ENCODE data around the gene C1orf105. TPM values are rescaled to one million over a fixed set of nuclear protein-coding genes. Genes with fewer than 3 reads are reported as not detected.

The C1orf105 gene
- total RNA-seq, 2 donors from 2014 or later, result 0.37 TPM; not detected in 1

GRCh38 chr1:172390301-172390682 is 30.2 kb upstream of the C1orf105 start:
- Mint-ChIP-seq H3K27ac (no peak overlapping the region), H3K9me3 (no peaks in the 10 kb centered on the region), H3K27me3 (no peaks in the 10 kb centered on the region), H3K36me3 (ENCODE audit: low read depth) (no peaks in the 10 kb centered on the region), H3K4me3 (no peak overlapping the region), H3K4me1 (peaks cover 20% of the 10 kb centered on the region)
- no peak for ATAC-seq (replicated peaks)

- Mint-ChIP-seq H3K4me1 (peaks cover 20% of the 10 kb centered on the region), H3K36me3 (ENCODE audit: low read depth) (no peaks in the 10 kb centered on the region), H3K9me3 (no peaks in the 10 kb centered on the region), H3K4me3 (peak overlapping the region; percentile 59), H3K27me3 (no peaks in the 10 kb centered on the region), H3K27ac (peak overlapping the region; percentile 62)
- ATAC-seq (replicated peaks), result no peak
Observed at GRCh38 chr1:172390683-172391551, 29.6 kb upstream of the C1orf105 start.

- Mint-ChIP-seq H3K36me3 (ENCODE audit: low read depth) (no peaks in the 10 kb centered on the region), H3K27ac (no peak overlapping the region), H3K27me3 (no peaks in the 10 kb centered on the region), H3K4me3 (no peak overlapping the region), H3K4me1 (peaks cover 20% of the 10 kb centered on the region), H3K9me3 (no peaks in the 10 kb centered on the region)
- ATAC-seq (replicated peaks), result no peak
Observed at GRCh38 chr1:172391976-172392375, 28.5 kb upstream of the C1orf105 start.

GRCh38 chr1:172393354-172393753 is 27.1 kb upstream of the C1orf105 start:
- Mint-ChIP-seq H3K4me1 (peaks cover 29% of the 10 kb centered on the region), H3K36me3 (ENCODE audit: low read depth) (no peaks in the 10 kb centered on the region), H3K27ac (peak overlapping the region; percentile 76), H3K9me3 (no peaks in the 10 kb centered on the region), H3K4me3 (peak overlapping the region; percentile 63), H3K27me3 (no peaks in the 10 kb centered on the region)
- no peak for ATAC-seq (replicated peaks)

GRCh38 chr1:172394141-172394751 is 26.2 kb upstream of the C1orf105 start:
- ATAC-seq (replicated peaks), result peak; percentile 92
- H3K27ac Mint-ChIP-seq, result peak overlapping the region; percentile 76
- H3K9me3 Mint-ChIP-seq, result no peaks in the 10 kb centered on the region
- peaks cover 38% of the 10 kb centered on the region for H3K4me1 Mint-ChIP-seq
- H3K27me3 Mint-ChIP-seq, result no peaks in the 10 kb centered on the region
- peak overlapping the region; percentile 63 for H3K4me3 Mint-ChIP-seq
- H3K36me3 Mint-ChIP-seq (ENCODE audit: low read depth), result no peaks in the 10 kb centered on the region

GRCh38 chr1:172394811-172395210 is 25.7 kb upstream of the C1orf105 start:
- H3K27me3 Mint-ChIP-seq, result no peaks in the 10 kb centered on the region
- peaks cover 42% of the 10 kb centered on the region for H3K4me1 Mint-ChIP-seq
- no peaks in the 10 kb centered on the region for H3K36me3 Mint-ChIP-seq (ENCODE audit: low read depth)
- ATAC-seq (replicated peaks), result peak; percentile 12
- H3K4me3 Mint-ChIP-seq, result peak overlapping the region; percentile 63
- H3K9me3 Mint-ChIP-seq, result no peaks in the 10 kb centered on the region
- peak overlapping the region; percentile 76 for H3K27ac Mint-ChIP-seq

GRCh38 chr1:172395576-172395975 is 24.9 kb upstream of the C1orf105 start:
- no peak for ATAC-seq (replicated peaks)
- no peak overlapping the region for H3K27ac Mint-ChIP-seq

GRCh38 chr1:172397221-172397620 is 23.3 kb upstream of the C1orf105 start:
- no peak overlapping the region for H3K4me3 Mint-ChIP-seq
- ATAC-seq (replicated peaks), result peak; percentile 76
- no peak overlapping the region for H3K27ac Mint-ChIP-seq
- peaks cover 46% of the 10 kb centered on the region for H3K4me1 Mint-ChIP-seq
- no peaks in the 10 kb centered on the region for H3K27me3 Mint-ChIP-seq
- no peaks in the 10 kb centered on the region for H3K36me3 Mint-ChIP-seq (ENCODE audit: low read depth)
- no peaks in the 10 kb centered on the region for H3K9me3 Mint-ChIP-seq

More at GRCh38 chr1:172395576-172395975, 24.9 kb upstream of the C1orf105 start:
- H3K36me3 Mint-ChIP-seq (ENCODE audit: low read depth), result no peaks in the 10 kb centered on the region
- H3K4me3 Mint-ChIP-seq, result no peak overlapping the region
- no peaks in the 10 kb centered on the region for H3K27me3 Mint-ChIP-seq
- no peaks in the 10 kb centered on the region for H3K9me3 Mint-ChIP-seq
- H3K4me1 Mint-ChIP-seq, result peaks cover 46% of the 10 kb centered on the region

GRCh38 chr1:172397633-172398032 is 22.9 kb upstream of the C1orf105 start:
- Mint-ChIP-seq H3K9me3 (no peaks in the 10 kb centered on the region), H3K4me1 (peaks cover 46% of the 10 kb centered on the region), H3K4me3 (no peak overlapping the region), H3K27me3 (no peaks in the 10 kb centered on the region), H3K27ac (no peak overlapping the region), H3K36me3 (ENCODE audit: low read depth) (no peaks in the 10 kb centered on the region)
- no peak for ATAC-seq (replicated peaks)

- Mint-ChIP-seq H3K27ac (peak overlapping the region; percentile 51), H3K4me1 (peaks cover 44% of the 10 kb centered on the region), H3K9me3 (no peaks in the 10 kb centered on the region), H3K36me3 (ENCODE audit: low read depth) (no peaks in the 10 kb centered on the region), H3K4me3 (no peak overlapping the region), H3K27me3 (no peaks in the 10 kb centered on the region)
- ATAC-seq (replicated peaks), result no peak
Observed at GRCh38 chr1:172398193-172398592, 22.3 kb upstream of the C1orf105 start.

- Mint-ChIP-seq H3K27me3 (no peaks in the 10 kb centered on the region), H3K4me1 (peaks cover 36% of the 10 kb centered on the region), H3K36me3 (ENCODE audit: low read depth) (no peaks in the 10 kb centered on the region), H3K9me3 (no peaks in the 10 kb centered on the region), H3K27ac (peak overlapping the region; percentile 51), H3K4me3 (peak overlapping the region; percentile 65)
- peak; percentile 51 for ATAC-seq (replicated peaks)
Observed at GRCh38 chr1:172398970-172399755, 21.3 kb upstream of the C1orf105 start.

- peak overlapping the region; percentile 51 for H3K27ac Mint-ChIP-seq
- H3K4me3 Mint-ChIP-seq, result peak overlapping the region; percentile 65
- peaks cover 27% of the 10 kb centered on the region for H3K4me1 Mint-ChIP-seq
Observed at GRCh38 chr1:172399756-172400721, 20.4 kb upstream of the C1orf105 start.

GRCh38 chr1:172400722-172401105 is 19.8 kb upstream of the C1orf105 start:
- Mint-ChIP-seq H3K4me1 (peaks cover 27% of the 10 kb centered on the region), H3K9me3 (no peaks in the 10 kb centered on the region), H3K4me3 (no peak overlapping the region)

More at GRCh38 chr1:172399756-172400721, 20.4 kb upstream of the C1orf105 start:
- no peak for ATAC-seq (replicated peaks)
- no peaks in the 10 kb centered on the region for H3K27me3 Mint-ChIP-seq
- H3K36me3 Mint-ChIP-seq (ENCODE audit: low read depth), result no peaks in the 10 kb centered on the region
- no peaks in the 10 kb centered on the region for H3K9me3 Mint-ChIP-seq

More at GRCh38 chr1:172400722-172401105, 19.8 kb upstream of the C1orf105 start:
- H3K36me3 Mint-ChIP-seq (ENCODE audit: low read depth), result no peaks in the 10 kb centered on the region
- ATAC-seq (replicated peaks), result no peak
- no peaks in the 10 kb centered on the region for H3K27me3 Mint-ChIP-seq
- peak overlapping the region; percentile 51 for H3K27ac Mint-ChIP-seq

All from activated T-helper 17 cell treated with anti-CD3 and anti-CD28 coated beads, Interleukin-2, amount 50 U/mL, for 72 hours (primary cell).